Osteocyte (in vitro differentiated cells): ENCODE results near the gene DST. TPM values are rescaled to one million over a fixed set of nuclear protein-coding genes. Genes with fewer than 3 reads are reported as not detected.

Source experiments
- DNase-seq: peaks from one replicate; pipeline ENCODE4 v3.0.0; 2021; ENCODE audit warnings: mixed read lengths; ENCODE audit not compliant: unreplicated experiment; ENCODE audit errors: extremely low spot score
- H3K27ac Mint-ChIP-seq: one replicate; pipeline ENCODE4 v1.8.0; 2021; ENCODE audit warnings: mild to moderate bottlenecking, mixed read lengths; ENCODE audit not compliant: unreplicated experiment
- H3K27me3 Mint-ChIP-seq: one replicate; pipeline ENCODE4 v1.8.0; 2021; ENCODE audit warnings: mixed read lengths; ENCODE audit not compliant: unreplicated experiment
- H3K36me3 Mint-ChIP-seq: one replicate; pipeline ENCODE4 v1.8.0; 2021; ENCODE audit warnings: mixed read lengths; ENCODE audit not compliant: unreplicated experiment
- H3K4me1 Mint-ChIP-seq: one replicate; pipeline ENCODE4 v1.8.0; 2021; ENCODE audit warnings: mixed read lengths; ENCODE audit not compliant: unreplicated experiment
- H3K4me3 Mint-ChIP-seq: one replicate; pipeline ENCODE4 v1.8.0; 2021; ENCODE audit warnings: mild to moderate bottlenecking, moderate library complexity, mixed read lengths; ENCODE audit not compliant: unreplicated experiment
- H3K9me3 Mint-ChIP-seq: one replicate; pipeline ENCODE4 v1.8.0; 2021; ENCODE audit warnings: mixed read lengths; ENCODE audit not compliant: unreplicated experiment
- CTCF ChIP-seq: fragments of 200-600 bp; sonication (generic); IDR thresholded peaks from 2 replicates; pipeline ENCODE4 v1.5.0; 2021; ENCODE audit warnings: antibody characterized with exemption, mild to moderate bottlenecking, moderate library complexity
- total RNA-seq: library from RNA; stranded (reverse); gene quantifications from 2 replicates; pipeline ENCODE4 v1.2.1, GENCODE V29; 2021

DST gene
- total RNA-seq, 1 donor from 2014 or later: 240 TPM

- Mint-ChIP-seq H3K4me3 (no peak overlapping the region), H3K27me3 (no peaks in the 10 kb centered on the region), H3K36me3 (peaks cover 20% of the 10 kb centered on the region), H3K4me1 (peaks cover 18% of the 10 kb centered on the region), H3K9me3 (peaks cover 7% of the 10 kb centered on the region), H3K27ac (no peak overlapping the region)
- no peak for DNase-seq
- no peak for TF ChIP-seq CTCF
Observed at GRCh38 chr6:56671651-56672461, 29.2 kb upstream of the DST start.

- peaks cover 15% of the 10 kb centered on the region for H3K36me3 Mint-ChIP-seq
- peaks cover 7% of the 10 kb centered on the region for H3K9me3 Mint-ChIP-seq
- no peak for TF ChIP-seq CTCF
- no peak overlapping the region for H3K4me3 Mint-ChIP-seq
- no peak overlapping the region for H3K27ac Mint-ChIP-seq
- H3K27me3 Mint-ChIP-seq: no peaks in the 10 kb centered on the region
- DNase-seq: no peak
- peaks cover 20% of the 10 kb centered on the region for H3K4me1 Mint-ChIP-seq
Observed at GRCh38 chr6:56671160-56671559, 28.5 kb upstream of the DST start.

- no peaks in the 10 kb centered on the region for H3K9me3 Mint-ChIP-seq
- H3K27me3 Mint-ChIP-seq: no peaks in the 10 kb centered on the region
- H3K36me3 Mint-ChIP-seq: peaks cover 8% of the 10 kb centered on the region
Observed at GRCh38 chr6:56669041-56669440, 26.4 kb upstream of the DST start.

GRCh38 chr6:56668158-56668557 is 25.5 kb upstream of the DST start:
- H3K36me3 Mint-ChIP-seq: peaks cover 8% of the 10 kb centered on the region
- DNase-seq: no peak
- no peaks in the 10 kb centered on the region for H3K27me3 Mint-ChIP-seq
- H3K27ac Mint-ChIP-seq: no peak overlapping the region
- H3K9me3 Mint-ChIP-seq: no peaks in the 10 kb centered on the region
- peaks cover 31% of the 10 kb centered on the region for H3K4me1 Mint-ChIP-seq
- no peak overlapping the region for H3K4me3 Mint-ChIP-seq
- TF ChIP-seq CTCF: no peak

More at GRCh38 chr6:56669041-56669440, 26.4 kb upstream of the DST start:
- DNase-seq: no peak
- no peak for TF ChIP-seq CTCF
- H3K4me3 Mint-ChIP-seq: no peak overlapping the region
- H3K27ac Mint-ChIP-seq: no peak overlapping the region
- peaks cover 25% of the 10 kb centered on the region for H3K4me1 Mint-ChIP-seq

- Mint-ChIP-seq H3K36me3 (peaks cover 8% of the 10 kb centered on the region), H3K4me3 (no peak overlapping the region), H3K27ac (peak overlapping the region; percentile 18), H3K4me1 (peaks cover 36% of the 10 kb centered on the region), H3K27me3 (no peaks in the 10 kb centered on the region), H3K9me3 (no peaks in the 10 kb centered on the region)
- no peak for TF ChIP-seq CTCF
- no peak for DNase-seq
Observed at GRCh38 chr6:56667336-56667735, 24.6 kb upstream of the DST start.
